Spleen (tissue), 7 donors: Measurements from ENCODE around the gene PPAT.

ENCODE experiments used
- CTCF ChIP-seq, 11 experiments: fragments of 200-600 bp in 7 of 11; fragments of 450-650 bp in 4 of 11; sonication (generic) in 4 of 11; IDR thresholded peaks in 8 of 11; conservative IDR thresholded peaks in 3 of 11; 1 replicate in 7 of 11; 2 replicates in 4 of 11; pipeline versions ENCODE4 v1.4.0 to v1.8.0; 2016 to 2021; ENCODE audit warnings: antibody characterized with exemption in 11 of 11, inconsistent platforms in 4 of 11, mild to moderate bottlenecking in 1 of 11
- POLR2A ChIP-seq, 3 donors: fragments of 450-650 bp; IDR thresholded peaks; one replicate each; pipeline ENCODE4 v1.5.1; 2017; ENCODE audit warnings: antibody characterized with exemption in 3 of 3, mild to moderate bottlenecking in 1 of 3
- POLR2AphosphoS5 ChIP-seq, 3 donors: sonication (generic); formaldehyde crosslinking; IDR thresholded peaks; one replicate each; pipeline ENCODE4 v1.5.1; 2017; ENCODE audit warnings: antibody characterized with exemption in 3 of 3
- donor health status: DM: no; HTN: no; CAD: no; lungs with moderate emphysema.
- donor health status: DM: no; HTN: no; CAD: no.
- donor health status: DM: no; HTN: no; CAD: no.

GRCh38 chr4:56460085-56460484 lies 24.7 kb upstream of the PPAT start:
- TF ChIP-seq POLR2A (IDR thresholded peaks at IDR 0.05) = no peak
- TF ChIP-seq CTCF (IDR thresholded peaks at IDR 0.05 in 8 of 11, conservative IDR thresholded peaks at IDR 0.05 in 3 of 11) = no peak
- TF ChIP-seq POLR2AphosphoS5 (IDR thresholded peaks at IDR 0.05) = no peak
